Measurements from ENCODE around the gene DYNC1I1.

DNA sequence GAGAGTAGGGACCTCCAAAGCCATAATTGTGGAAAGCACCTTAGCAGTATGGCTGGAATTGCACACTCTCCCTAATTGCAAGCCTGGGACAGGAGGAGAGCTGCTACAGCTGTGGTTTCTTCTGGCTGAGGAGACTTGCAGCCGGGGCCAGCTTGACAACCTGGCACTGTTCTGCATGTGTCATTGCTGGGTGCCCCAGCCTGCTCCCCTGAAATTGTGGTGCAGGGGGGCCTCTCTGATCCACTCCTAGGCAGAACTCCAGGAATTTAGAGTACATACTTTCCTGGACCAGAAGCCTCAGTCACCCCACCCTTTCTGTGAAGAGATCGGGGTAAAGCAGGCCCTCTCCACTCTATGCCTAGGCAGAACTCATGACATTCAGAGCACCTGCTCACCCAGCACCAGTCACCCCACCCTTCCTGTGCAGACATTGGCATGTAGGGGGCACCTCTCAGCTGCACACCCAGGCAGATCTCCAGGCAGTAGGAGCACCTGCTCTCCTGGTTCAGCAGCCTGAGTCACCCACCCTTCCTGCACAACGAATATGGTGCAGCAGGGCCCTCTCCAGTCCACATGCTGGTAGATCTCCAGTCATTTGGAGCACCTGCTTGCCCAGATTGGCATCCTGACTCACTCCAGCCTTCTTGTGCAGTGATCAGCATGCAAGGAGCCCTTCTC, 34.4 kb upstream of the DYNC1I1 start:
- TF ChIP-seq, protein P1, sequence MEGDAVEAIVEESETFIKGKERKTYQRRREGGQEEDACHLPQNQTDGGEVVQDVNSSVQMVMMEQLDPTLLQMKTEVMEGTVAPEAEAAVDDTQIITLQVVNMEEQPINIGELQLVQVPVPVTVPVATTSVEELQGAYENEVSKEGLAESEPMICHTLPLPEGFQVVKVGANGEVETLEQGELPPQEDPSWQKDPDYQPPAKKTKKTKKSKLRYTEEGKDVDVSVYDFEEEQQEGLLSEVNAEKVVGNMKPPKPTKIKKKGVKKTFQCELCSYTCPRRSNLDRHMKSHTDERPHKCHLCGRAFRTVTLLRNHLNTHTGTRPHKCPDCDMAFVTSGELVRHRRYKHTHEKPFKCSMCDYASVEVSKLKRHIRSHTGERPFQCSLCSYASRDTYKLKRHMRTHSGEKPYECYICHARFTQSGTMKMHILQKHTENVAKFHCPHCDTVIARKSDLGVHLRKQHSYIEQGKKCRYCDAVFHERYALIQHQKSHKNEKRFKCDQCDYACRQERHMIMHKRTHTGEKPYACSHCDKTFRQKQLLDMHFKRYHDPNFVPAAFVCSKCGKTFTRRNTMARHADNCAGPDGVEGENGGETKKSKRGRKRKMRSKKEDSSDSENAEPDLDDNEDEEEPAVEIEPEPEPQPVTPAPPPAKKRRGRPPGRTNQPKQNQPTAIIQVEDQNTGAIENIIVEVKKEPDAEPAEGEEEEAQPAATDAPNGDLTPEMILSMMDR (conservative IDR thresholded peaks at IDR 0.05) = no peak
- TF ChIP-seq EZH2 (IDR thresholded peaks at IDR 0.05; ENCODE audit: low read depth) = no peak
